K562 (cell line): ENCODE results near the gene ACER3. TPM values are rescaled to one million over a fixed set of nuclear protein-coding genes. Genes with fewer than 3 reads are reported as not detected.
A peak's percentile ranks its signal among the peaks of the same experiment; 100 is the strongest.

Experiments
- ATAC-seq: fragments of 200-7000 bp; cut with Tn5 transposase; 3 replicates; pipeline ENCODE4 v1.9.1; 2020; ENCODE audit warnings: moderate library complexity
- BruUV-seq: library from RNA; stranded (reverse); fragments of 400-500 nt; replicated peaks from 2 replicates; lab custom pipeline; 2021; lab: Mats Ljungman, UMichigan
- CTCF ChIA-PET: fragments of 300-600 bp; formaldehyde crosslinking; extraction: SDS; loops from one replicate; lab custom pipeline; 2021; ENCODE audit warnings: low intra/inter-chr PET ratio; lab: Yijun Ruan, JAX
- POLR2A ChIA-PET: fragments of 300-600, 350-650 bp; sonication (Branson Sonifier 250); formaldehyde crosslinking; extraction: SDS; loops from one replicate; lab custom pipeline; 2021; ENCODE audit warnings: antibody characterized with exemption, inconsistent platforms; lab: Yijun Ruan, JAX
- DNase-seq, 4 experiments: peaks; one replicate each; pipeline versions ENCODE4 v3.0.0 to v3.0.0-alpha.2; 2011 to 2018; ENCODE audit warnings: low spot score in 3 of 4, mixed read lengths in 3 of 4; ENCODE audit errors: extremely low read depth in 1 of 4
- FAIRE-seq: peaks from 2 replicates; lab custom pipeline; 2011; peaks lifted over from hg19 to GRCh38; lab: Jason Lieb, UNC
- H2AFZ ChIP-seq: 2 replicates; pipeline ENCODE4 v1.6.0; 2011; ENCODE audit warnings: low read depth, low read length, control low read depth, inconsistent platforms
- H3K27ac ChIP-seq: fragments of 200-600 bp; 3 replicates; pipeline ENCODE4 v1.8.0; 2011; ENCODE audit warnings: low read depth, mild to moderate bottlenecking, control low read depth, inconsistent platforms, low read length, moderate library complexity, mixed read lengths; ENCODE audit errors: extremely low read depth
- H3K27me3 ChIP-seq, 2 experiments: fragments of 300-600 bp in 1 of 2; 2 replicates in 1 of 2; 3 replicates in 1 of 2; pipeline versions ENCODE4 v1.6.0 to v1.8.0; 2011; ENCODE audit warnings: inconsistent platforms in 2 of 2, low read length in 2 of 2, mild to moderate bottlenecking in 1 of 2, mixed read lengths in 1 of 2, moderate library complexity in 1 of 2; ENCODE audit not compliant: control insufficient read depth in 2 of 2, insufficient read depth in 2 of 2
- H3K36me3 ChIP-seq: fragments of 300-600 bp; 3 replicates; pipeline ENCODE4 v1.8.0; 2011; ENCODE audit warnings: mild to moderate bottlenecking, low read length, inconsistent platforms; ENCODE audit not compliant: control insufficient read depth, insufficient read depth
- H3K4me1 ChIP-seq, 2 experiments: fragments of 200-600 bp in 1 of 2; replicated peaks in 1 of 2; 2 replicates in 1 of 2; 3 replicates in 1 of 2; pipeline versions ENCODE4 v1.5.1 to v1.8.0; 2011; ENCODE audit warnings: inconsistent platforms in 2 of 2, low read length in 2 of 2, mild to moderate bottlenecking in 1 of 2, mixed read lengths in 1 of 2, moderate library complexity in 1 of 2; ENCODE audit not compliant: control insufficient read depth in 2 of 2, insufficient read depth in 2 of 2
- H3K4me2 ChIP-seq: 2 replicates; pipeline ENCODE4 v1.6.1; 2011; ENCODE audit warnings: low read length, control low read depth, inconsistent platforms, mixed read lengths; ENCODE audit not compliant: insufficient read depth
- H3K4me3 ChIP-seq: fragments of 200-600 bp; sonication (generic), shearing (Covaris generic); 2 replicates; pipeline ENCODE4 v1.5.1; 2016; ENCODE audit warnings: control low read depth, inconsistent platforms
- H3K79me2 ChIP-seq: fragments of 200-600 bp; 3 replicates; pipeline ENCODE4 v1.8.0; 2011; ENCODE audit warnings: low read length, inconsistent platforms; ENCODE audit not compliant: control insufficient read depth, insufficient read depth
- H3K9ac ChIP-seq, 2 experiments: 2 replicates each; pipeline versions ENCODE4 v1.6.0 to v1.6.1; 2011; ENCODE audit warnings: low read depth in 2 of 2, low read length in 2 of 2, control low read depth in 1 of 2, inconsistent platforms in 1 of 2, mild to moderate bottlenecking in 1 of 2, mixed read lengths in 1 of 2; ENCODE audit not compliant: insufficient read depth in 1 of 2
- H3K9me1 ChIP-seq: one replicate; pipeline ENCODE4 v1.6.0; 2011; ENCODE audit warnings: inconsistent platforms, mild to moderate bottlenecking, low read length, moderate library complexity; ENCODE audit not compliant: control insufficient read depth, insufficient read depth
- H3K9me3 ChIP-seq: replicated peaks from 2 replicates; pipeline ENCODE4 v1.5.1; 2011; ENCODE audit warnings: low read depth, low read length, inconsistent platforms; ENCODE audit not compliant: control insufficient read depth, insufficient read depth
- H4K20me1 ChIP-seq: replicated peaks from 2 replicates; pipeline ENCODE4 v1.6.1; 2011; ENCODE audit warnings: low read length, inconsistent platforms, mixed read lengths; ENCODE audit not compliant: control insufficient read depth, insufficient read depth
- BRD9 ChIP-seq: fragments of 450-650 bp; IDR thresholded peaks from 2 replicates; pipeline ENCODE4 v1.6.1; 2018; ENCODE audit warnings: low read depth; ENCODE audit not compliant: partially characterized antibody
- CREBBP ChIP-seq: IDR thresholded peaks from one replicate; pipeline ENCODE4 v1.6.1; 2012; ENCODE audit warnings: low read depth, mild to moderate bottlenecking, control low read depth, inconsistent platforms, low read length
- EHMT2 ChIP-seq: fragments of 450-650 bp; IDR thresholded peaks from 2 replicates; pipeline ENCODE4 v1.6.1; 2018; ENCODE audit warnings: antibody characterized with exemption
- FIP1L1 ChIP-seq: fragments of 200-400 bp; formaldehyde crosslinking; IDR thresholded peaks from 2 replicates; pipeline ENCODE4 v1.6.1; 2018; ENCODE audit warnings: mild to moderate bottlenecking, low read depth, low read length; ENCODE audit not compliant: poor library complexity, severe bottlenecking
- RAD21 ChIP-seq, 2 experiments: fragments of 250-450 bp in 1 of 2; fragments of 450-650 bp in 1 of 2; sonication (Bioruptor Pico) in 1 of 2; formaldehyde crosslinking in 1 of 2; IDR thresholded peaks in 1 of 2; conservative IDR thresholded peaks in 1 of 2; 2 replicates each; pipeline versions ENCODE4 v1.4.0 to v1.8.0; 2020 to 2022; ENCODE audit warnings: mild to moderate bottlenecking in 2 of 2, moderate library complexity in 1 of 2
- SMC3 ChIP-seq: conservative IDR thresholded peaks from 2 replicates; pipeline ENCODE4 v1.6.1; 2011; ENCODE audit warnings: low read depth, low read length, improper control_type of control experiment; ENCODE audit not compliant: insufficient read depth
- THRAP3 ChIP-seq: fragments of 450-650 bp; IDR thresholded peaks from 2 replicates; pipeline ENCODE4 v1.6.1; 2016; ENCODE audit warnings: mild to moderate bottlenecking, inconsistent platforms, borderline replicate concordance
- ZBTB7A ChIP-seq: IDR thresholded peaks from 2 replicates; pipeline ENCODE4 v1.6.1; 2011; ENCODE audit warnings: low read depth, mild to moderate bottlenecking, low read length, moderate library complexity, borderline replicate concordance; ENCODE audit not compliant: control insufficient read depth
- WGBS: fragments of 100-300 bp; shearing (Covaris generic); methylation state at CpG from one replicate; pipeline ENCODE4 v1.1.6; 2016; ENCODE audit warnings: low coverage, mixed read lengths; ENCODE audit not compliant: insufficient coverage; ENCODE audit errors: missing lambda C conversion rate; 5-methylcytosine and 5-hydroxymethylcytosine counted together
- in situ Hi-C: fragments of 300-500 bp; cut with MboI; formaldehyde crosslinking; loops from 4 replicates; pipeline ENCODE4 v1.15.0; 2018; ENCODE audit warnings: inconsistent platforms, mixed read lengths
- intact Hi-C: fragments of 100-400 bp; cut with micrococcal nuclease; formaldehyde crosslinking; loops from 2 replicates; pipeline ENCODE4 v1.14.2; 2022
- polyA plus RNA-seq, 8 experiments: library from polyadenylated mRNA; depleted of rRNA in 4 of 8; stranded (reverse) in 5 of 8; unstranded in 3 of 8; fragments of >200 nt; fragmentation: Nextera tagmentation in 2 of 8; fragmentation: Illumina TruSeq in 1 of 8; extraction: Ambion mirVana in 2 of 8; extraction: Trizol in 1 of 8; gene quantifications; 2 replicates each; pipeline versions ENCODE4 v1.2.1 to v1.2.3, GENCODE V29; 2011 to 2014; ENCODE audit warnings: inconsistent platforms in 1 of 8, missing spikeins in 1 of 8
- total RNA-seq, 7 experiments: library from RNA; depleted of rRNA in 6 of 7; stranded (reverse); fragments of >200 nt in 6 of 7; fragmentation: Illumina TruSeq in 2 of 7; extraction: Trizol in 2 of 7; gene quantifications; 2 replicates each; pipeline versions ENCODE4 v1.2.1 to v1.2.3, GENCODE V29; 2011 to 2021; ENCODE audit warnings: low replicate concordance in 1 of 7
- TF ChIP-seq, protein P1 (sequence below): fragments of 450-650 bp; formaldehyde crosslinking; IDR thresholded peaks from 2 replicates; pipeline ENCODE4 v1.4.0; 2020; ENCODE audit warnings: mild to moderate bottlenecking, moderate library complexity
- TF ChIP-seq, protein P2 (sequence below), 3 experiments: IDR thresholded peaks in 2 of 3; conservative IDR thresholded peaks in 1 of 3; 2 replicates each; pipeline ENCODE4 v1.5.1; 2011 to 2012; ENCODE audit warnings: low read length in 3 of 3, mild to moderate bottlenecking in 3 of 3, control low read depth in 2 of 3, improper control_type of control experiment in 1 of 3, inconsistent platforms in 1 of 3, low read depth in 1 of 3, mixed read lengths in 1 of 3, moderate library complexity in 1 of 3; ENCODE audit not compliant: insufficient read depth in 2 of 3
- TF ChIP-seq, protein P3 (sequence below): fragments of 450-650 bp; IDR thresholded peaks from 2 replicates; pipeline ENCODE4 v1.6.1; 2017; ENCODE audit warnings: antibody characterized with exemption, mild to moderate bottlenecking

The ACER3 gene
- total and polyA plus RNA-seq, 9 of the 15 experiments (the other 6 are each of a cell fraction or from before 2014, with no cell fraction given): 2.0 to 23.8 (median 9.5) TPM

DNA sequence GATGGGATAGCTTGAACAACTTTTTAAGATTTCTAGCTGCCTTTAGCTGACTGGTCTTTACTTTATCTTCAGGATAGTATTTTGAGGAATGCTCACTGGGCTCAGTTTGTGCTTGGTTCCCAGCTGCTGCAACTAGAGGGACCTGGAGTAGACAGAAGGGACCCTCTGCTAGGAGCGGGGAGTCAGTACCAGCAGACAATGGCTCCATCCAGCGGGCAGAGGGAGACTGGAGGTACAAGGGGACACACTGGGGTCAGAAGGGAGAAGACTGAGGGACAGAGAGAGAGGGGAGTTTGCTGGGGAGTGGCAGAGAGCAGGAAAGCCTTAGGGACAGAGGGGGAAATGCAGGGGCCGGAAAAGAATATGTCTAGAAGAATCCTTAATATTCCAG lies 22.0 kb upstream of the ACER3 start:
- in situ Hi-C loops: no loop called here
- intact Hi-C loops: loop anchor here (1.0 to 5.0 kb wide), 4 partner anchors 28 to 104 kb away; no protein-coding TSS in a partner anchor
- 25% methylated on average over 3 of the region's 3 CpGs for WGBS
- Histone ChIP-seq H3K79me2 (no peaks in the 10 kb centered on the region), H3K27ac (no peak overlapping the region), H3K9me1 (no peaks in the 10 kb centered on the region), H3K4me3 (no peak overlapping the region), H2AFZ (peak overlapping the region; percentile 48), H3K36me3 (no peaks in the 10 kb centered on the region), H4K20me1 (no peaks in the 10 kb centered on the region), H3K9me3 (no peaks in the 10 kb centered on the region), H3K9ac (no peak overlapping the region), H3K4me1 (peaks cover 24 to 28% of the 10 kb centered on the region in 2 experiments; a peak in 3 of 5 replicates), H3K27me3 (no peaks in the 10 kb centered on the region), H3K4me2 (no peak overlapping the region)
- ChIA-PET CTCF (interaction anchor here (0.5 to 3.9 kb wide), 4 partner anchors 28 to 158 kb away, joined by 3 to 17 read pairs (median 6); no protein-coding TSS in a partner anchor), POLR2A (interaction anchor here (0.6 to 0.7 kb wide), 3 partner anchors 30 to 1293 kb away, joined by 3 to 4 read pairs (median 3); no protein-coding TSS in a partner anchor)
- ATAC-seq: peak; percentile 97
- peak; percentile 79 for FAIRE-seq
- no TSS peak for BruUV-seq
- DNase-seq: peak; percentile 61 to 86 (median 77)
- TF ChIP-seq, protein P1, sequence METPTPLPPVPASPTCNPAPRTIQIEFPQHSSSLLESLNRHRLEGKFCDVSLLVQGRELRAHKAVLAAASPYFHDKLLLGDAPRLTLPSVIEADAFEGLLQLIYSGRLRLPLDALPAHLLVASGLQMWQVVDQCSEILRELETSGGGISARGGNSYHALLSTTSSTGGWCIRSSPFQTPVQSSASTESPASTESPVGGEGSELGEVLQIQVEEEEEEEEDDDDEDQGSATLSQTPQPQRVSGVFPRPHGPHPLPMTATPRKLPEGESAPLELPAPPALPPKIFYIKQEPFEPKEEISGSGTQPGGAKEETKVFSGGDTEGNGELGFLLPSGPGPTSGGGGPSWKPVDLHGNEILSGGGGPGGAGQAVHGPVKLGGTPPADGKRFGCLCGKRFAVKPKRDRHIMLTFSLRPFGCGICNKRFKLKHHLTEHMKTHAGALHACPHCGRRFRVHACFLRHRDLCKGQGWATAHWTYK (CRISPR knock-in tag): no peak
- peak; percentile 47 for TF ChIP-seq BRD9
- TF ChIP-seq SMC3: peak; percentile 84
- peak; percentile 56; the same call in 1 of the 2 replicates for TF ChIP-seq EHMT2
- TF ChIP-seq, protein P2, sequence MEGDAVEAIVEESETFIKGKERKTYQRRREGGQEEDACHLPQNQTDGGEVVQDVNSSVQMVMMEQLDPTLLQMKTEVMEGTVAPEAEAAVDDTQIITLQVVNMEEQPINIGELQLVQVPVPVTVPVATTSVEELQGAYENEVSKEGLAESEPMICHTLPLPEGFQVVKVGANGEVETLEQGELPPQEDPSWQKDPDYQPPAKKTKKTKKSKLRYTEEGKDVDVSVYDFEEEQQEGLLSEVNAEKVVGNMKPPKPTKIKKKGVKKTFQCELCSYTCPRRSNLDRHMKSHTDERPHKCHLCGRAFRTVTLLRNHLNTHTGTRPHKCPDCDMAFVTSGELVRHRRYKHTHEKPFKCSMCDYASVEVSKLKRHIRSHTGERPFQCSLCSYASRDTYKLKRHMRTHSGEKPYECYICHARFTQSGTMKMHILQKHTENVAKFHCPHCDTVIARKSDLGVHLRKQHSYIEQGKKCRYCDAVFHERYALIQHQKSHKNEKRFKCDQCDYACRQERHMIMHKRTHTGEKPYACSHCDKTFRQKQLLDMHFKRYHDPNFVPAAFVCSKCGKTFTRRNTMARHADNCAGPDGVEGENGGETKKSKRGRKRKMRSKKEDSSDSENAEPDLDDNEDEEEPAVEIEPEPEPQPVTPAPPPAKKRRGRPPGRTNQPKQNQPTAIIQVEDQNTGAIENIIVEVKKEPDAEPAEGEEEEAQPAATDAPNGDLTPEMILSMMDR (IDR thresholded peaks at IDR 0.05 in 2 of 3, conservative IDR thresholded peaks at IDR 0.05 in 1 of 3; ENCODE audit: insufficient read depth in 2 of 3, low read depth in 1 of 3, low read length in 3 of 3): peak; percentile 88 to 97 (median 92)
- TF ChIP-seq ZBTB7A: peak; percentile 84
- no peak for TF ChIP-seq FIP1L1
- TF ChIP-seq RAD21 (CRISPR knock-in tag; conservative IDR thresholded peaks at IDR 0.05 in 1 of 2, IDR thresholded peaks at IDR 0.05 in 1 of 2): peak; percentile 86 to 98
- TF ChIP-seq THRAP3: 0 out of 2 replicates have a peak, but pooled peaks have one; percentile 74
- TF ChIP-seq, protein P3, sequence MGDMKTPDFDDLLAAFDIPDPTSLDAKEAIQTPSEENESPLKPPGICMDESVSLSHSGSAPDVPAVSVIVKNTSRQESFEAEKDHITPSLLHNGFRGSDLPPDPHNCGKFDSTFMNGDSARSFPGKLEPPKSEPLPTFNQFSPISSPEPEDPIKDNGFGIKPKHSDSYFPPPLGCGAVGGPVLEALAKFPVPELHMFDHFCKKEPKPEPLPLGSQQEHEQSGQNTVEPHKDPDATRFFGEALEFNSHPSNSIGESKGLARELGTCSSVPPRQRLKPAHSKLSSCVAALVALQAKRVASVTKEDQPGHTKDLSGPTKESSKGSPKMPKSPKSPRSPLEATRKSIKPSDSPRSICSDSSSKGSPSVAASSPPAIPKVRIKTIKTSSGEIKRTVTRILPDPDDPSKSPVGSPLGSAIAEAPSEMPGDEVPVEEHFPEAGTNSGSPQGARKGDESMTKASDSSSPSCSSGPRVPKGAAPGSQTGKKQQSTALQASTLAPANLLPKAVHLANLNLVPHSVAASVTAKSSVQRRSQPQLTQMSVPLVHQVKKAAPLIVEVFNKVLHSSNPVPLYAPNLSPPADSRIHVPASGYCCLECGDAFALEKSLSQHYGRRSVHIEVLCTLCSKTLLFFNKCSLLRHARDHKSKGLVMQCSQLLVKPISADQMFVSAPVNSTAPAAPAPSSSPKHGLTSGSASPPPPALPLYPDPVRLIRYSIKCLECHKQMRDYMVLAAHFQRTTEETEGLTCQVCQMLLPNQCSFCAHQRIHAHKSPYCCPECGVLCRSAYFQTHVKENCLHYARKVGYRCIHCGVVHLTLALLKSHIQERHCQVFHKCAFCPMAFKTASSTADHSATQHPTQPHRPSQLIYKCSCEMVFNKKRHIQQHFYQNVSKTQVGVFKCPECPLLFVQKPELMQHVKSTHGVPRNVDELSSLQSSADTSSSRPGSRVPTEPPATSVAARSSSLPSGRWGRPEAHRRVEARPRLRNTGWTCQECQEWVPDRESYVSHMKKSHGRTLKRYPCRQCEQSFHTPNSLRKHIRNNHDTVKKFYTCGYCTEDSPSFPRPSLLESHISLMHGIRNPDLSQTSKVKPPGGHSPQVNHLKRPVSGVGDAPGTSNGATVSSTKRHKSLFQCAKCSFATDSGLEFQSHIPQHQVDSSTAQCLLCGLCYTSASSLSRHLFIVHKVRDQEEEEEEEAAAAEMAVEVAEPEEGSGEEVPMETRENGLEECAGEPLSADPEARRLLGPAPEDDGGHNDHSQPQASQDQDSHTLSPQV: peak; percentile 50; the same call in 1 of the 2 replicates
- TF ChIP-seq CREBBP: no peak
